CD4-positive, alpha-beta memory T cell (primary cell): ENCODE results near the gene CAPN1. TPM values are rescaled to one million over a fixed set of nuclear protein-coding genes. Genes with fewer than 3 reads are reported as not detected.

Experiments used
- CTCF ChIA-PET: fragments of 350-600 bp; sonication (Branson Sonifier 250); formaldehyde crosslinking; loops from one replicate; lab custom pipeline; 2021; ENCODE audit warnings: inconsistent platforms; ENCODE audit not compliant: partially characterized antibody; lab: Charles Lee
- POLR2A ChIA-PET: fragments of 350-600 bp; sonication (Branson Sonifier 250); formaldehyde crosslinking; loops from one replicate; lab custom pipeline; 2021; ENCODE audit not compliant: partially characterized antibody; lab: Charles Lee
- DNase-seq, 5 donors: peaks; one replicate each; pipeline versions ENCODE4 v3.0.0 to v3.0.0-alpha.2; 2020 to 2022; ENCODE audit warnings: mixed read lengths in 1 of 5
- H3K27ac ChIP-seq: one replicate; pipeline ENCODE4 v1.7.0; 2013; ENCODE audit warnings: low read depth, low read length
- H3K27me3 ChIP-seq: 2 replicates; pipeline ENCODE4 v1.7.0; 2013; ENCODE audit warnings: mild to moderate bottlenecking, low read length, moderate library complexity; ENCODE audit not compliant: insufficient read depth
- H3K36me3 ChIP-seq: 2 replicates; pipeline ENCODE4 v1.7.0; 2013; ENCODE audit warnings: mild to moderate bottlenecking, low read length, moderate library complexity; ENCODE audit not compliant: insufficient read depth
- H3K4me1 ChIP-seq: 2 replicates; pipeline ENCODE4 v1.7.0; 2013; ENCODE audit warnings: mild to moderate bottlenecking, low read length, moderate library complexity; ENCODE audit not compliant: insufficient read depth
- H3K4me3 ChIP-seq, 2 donors: one replicate each; pipeline ENCODE4 v1.7.0; 2013; ENCODE audit warnings: low read length in 2 of 2, mild to moderate bottlenecking in 1 of 2
- H3K9me3 ChIP-seq, 2 donors: one replicate each; pipeline ENCODE4 v1.7.0; 2013; ENCODE audit warnings: low read length in 2 of 2, control low read depth in 1 of 2; ENCODE audit not compliant: control insufficient read depth in 1 of 2
- H3K27ac Mint-ChIP-seq, 7 donors: one replicate each; pipeline ENCODE4 v1.8.0; 2020 to 2021; ENCODE audit warnings: mixed read lengths in 7 of 7, mild to moderate bottlenecking in 6 of 7, inconsistent platforms in 3 of 7, moderate library complexity in 3 of 7
- H3K27me3 Mint-ChIP-seq, 2 donors: one replicate each; pipeline ENCODE4 v1.8.0; 2020 to 2021; ENCODE audit warnings: mixed read lengths in 2 of 2
- H3K36me3 Mint-ChIP-seq, 2 donors: one replicate each; pipeline ENCODE4 v1.8.0; 2020 to 2021; ENCODE audit warnings: mixed read lengths in 2 of 2, inconsistent platforms in 1 of 2, mild to moderate bottlenecking in 1 of 2
- H3K4me1 Mint-ChIP-seq, 4 donors: one replicate each; pipeline ENCODE4 v1.8.0; 2020 to 2021; ENCODE audit warnings: mixed read lengths in 4 of 4, mild to moderate bottlenecking in 1 of 4
- H3K4me3 Mint-ChIP-seq, 8 donors: one replicate each; pipeline ENCODE4 v1.8.0; 2020 to 2021; ENCODE audit warnings: mixed read lengths in 8 of 8, mild to moderate bottlenecking in 7 of 8, moderate library complexity in 6 of 8, inconsistent platforms in 3 of 8
- H3K9me3 Mint-ChIP-seq, 8 donors: one replicate each; pipeline ENCODE4 v1.8.0; 2020 to 2021; ENCODE audit warnings: mixed read lengths in 8 of 8, mild to moderate bottlenecking in 5 of 8, inconsistent platforms in 3 of 8, moderate library complexity in 1 of 8
- intact Hi-C: fragments of 100-400 bp; cut with micrococcal nuclease; formaldehyde crosslinking; loops from one replicate; pipeline ENCODE4 v1.15.1; 2023
- polyA plus RNA-seq, 2 donors: library from polyadenylated mRNA; unstranded; fragments of 300-500 nt; fragmentation: Illumina TruSeq; gene quantifications; one replicate each; pipeline ENCODE4 v1.2.3, GENCODE V29; 2021
- total RNA-seq, 2 experiments: library from RNA; stranded (reverse); gene quantifications; one replicate each; pipeline ENCODE4 v1.2.3, GENCODE V29; 2021

CAPN1 gene
- total and polyA plus RNA-seq, 4 experiments from 2014 or later = 115 to 141 (median 131) TPM

DNA sequence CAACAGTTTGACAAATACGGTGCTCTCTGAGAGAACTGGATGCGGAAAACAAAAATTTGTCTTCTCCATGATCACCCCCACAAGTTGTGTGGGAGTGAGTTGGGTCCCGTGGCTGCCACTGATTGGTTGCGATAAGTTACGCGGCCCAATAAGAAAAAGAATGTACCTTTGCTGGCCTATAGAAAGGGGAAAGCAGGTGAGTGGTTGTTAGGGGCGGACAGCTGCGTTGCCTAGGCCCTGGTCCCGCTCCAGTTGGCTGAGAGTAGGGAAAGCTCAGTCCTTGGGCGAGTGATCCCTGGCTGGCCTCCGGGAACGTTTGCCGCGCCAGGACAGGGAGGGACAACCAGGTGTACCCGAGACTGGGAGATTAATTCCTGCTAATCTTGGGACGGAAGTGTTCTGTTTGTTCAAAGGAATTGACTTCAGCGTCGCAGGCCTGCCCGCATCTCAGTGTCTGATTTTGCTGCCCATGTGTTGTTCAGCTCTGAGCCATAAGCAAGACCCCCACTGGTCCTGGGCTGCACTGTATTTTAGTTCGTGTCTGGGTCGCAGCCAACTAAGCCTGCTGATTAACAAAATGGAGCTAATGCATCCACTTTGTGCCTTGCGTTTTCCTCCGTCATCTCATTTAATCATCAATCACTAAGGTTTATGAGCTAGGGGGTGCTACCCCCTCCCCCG lies 46.6 kb upstream of the CAPN1 start:
- intact Hi-C loops = loop anchor here (1.0 to 10.0 kb wide), 4 partner anchors 13 to 720 kb away; partner anchors contain the start of genes CAPN1, CFL1, FAU and MRPL49
- POLR2A ChIA-PET = interaction anchor here (0.6 to 7.5 kb wide), 34 partner anchors 9 to 1154 kb away, joined by 3 to 251 read pairs (median 5); partner anchors contain the start of genes ARL2, CAPN1, CDC42EP2 and DPF2
- Mint-ChIP-seq H3K4me3 (peak overlapping the region; percentile 97 to 100 (median 98)), H3K36me3 (peaks cover 5 to 40% of the 10 kb centered on the region in 2 donors), H3K9me3 (peaks cover 0 to 5% (median 0%) of the 10 kb centered on the region in 8 donors), H3K27me3 (peaks cover 0 to 2% of the 10 kb centered on the region in 2 donors), H3K4me1 (peaks cover 23 to 48% (median 33%) of the 10 kb centered on the region in 4 donors), H3K27ac (peak overlapping the region; percentile 99 to 100 (median 100))
- Histone ChIP-seq H3K4me3 (peak overlapping the region; percentile 68 to 99), H3K9me3 (no peaks in the 10 kb centered on the region), H3K27me3 (no peaks in the 10 kb centered on the region), H3K36me3 (peaks cover 27% of the 10 kb centered on the region), H3K27ac (peak overlapping the region; percentile 99), H3K4me1 (peaks cover 30% of the 10 kb centered on the region)
- peak; percentile 89 to 95 (median 92) for DNase-seq
- CTCF ChIA-PET = interaction anchor here (1.3 to 3.5 kb wide), 8 partner anchors 13 to 194 kb away, joined by 3 to 23 read pairs (median 4); partner anchors contain the start of genes CAPN1, FAU, MRPL49 and TM7SF2

DNA sequence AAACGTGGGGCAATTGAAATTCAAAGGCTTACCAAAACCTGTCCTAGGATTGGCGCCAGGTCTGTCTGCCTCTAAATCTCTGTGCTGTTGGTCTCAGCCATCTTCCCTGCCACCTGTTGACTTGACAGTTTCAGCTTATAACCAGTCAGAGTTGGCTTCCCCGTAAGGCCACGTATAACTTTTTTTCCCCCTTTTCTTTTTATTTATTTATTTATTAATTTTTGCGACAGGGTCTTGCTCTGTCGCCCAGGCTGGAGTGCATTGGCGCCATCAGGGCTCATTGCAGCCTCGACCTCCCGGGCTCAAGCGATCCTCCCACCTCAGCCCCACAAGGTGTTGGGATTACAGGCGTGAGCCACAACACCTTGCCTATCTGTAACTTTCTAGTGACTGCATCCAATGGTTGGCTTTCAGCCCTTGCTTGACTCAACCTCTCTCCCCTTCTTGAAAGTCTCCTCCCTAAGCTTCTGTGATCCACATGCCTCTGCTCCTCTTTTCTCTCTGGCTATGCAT lies 46.0 kb upstream of the CAPN1 start:
- ChIA-PET POLR2A (interaction anchor here (0.6 to 7.5 kb wide), 26 partner anchors 9 to 1153 kb away, joined by 3 to 251 read pairs (median 6); partner anchors contain the start of genes CAPN1, CDC42EP2, FAU and MALAT1), CTCF (interaction anchor here (1.3 to 3.5 kb wide), 6 partner anchors 14 to 194 kb away, joined by 3 to 23 read pairs (median 7); partner anchors contain the start of genes FAU, MRPL49, TM7SF2 and ZNHIT2)
- peak overlapping the region; percentile 68 to 99 for H3K4me3 ChIP-seq
- Mint-ChIP-seq H3K36me3 (peaks cover 5 to 37% of the 10 kb centered on the region in 2 donors), H3K27me3 (peaks cover 0 to 2% of the 10 kb centered on the region in 2 donors), H3K4me1 (peaks cover 23 to 48% (median 33%) of the 10 kb centered on the region in 4 donors), H3K9me3 (peaks cover 0 to 5% (median 0%) of the 10 kb centered on the region in 8 donors), H3K27ac (peak overlapping the region; percentile 99 to 100 (median 100)), H3K4me3 (peak overlapping the region; percentile 97 to 100 (median 98))
- H3K27me3 ChIP-seq = no peaks in the 10 kb centered on the region
- H3K4me1 ChIP-seq = peaks cover 30% of the 10 kb centered on the region
- peak overlapping the region; percentile 99 for H3K27ac ChIP-seq
- no peaks in the 10 kb centered on the region for H3K9me3 ChIP-seq
- intact Hi-C loops = loop anchor here (10.0 kb wide), 1 partner anchor 719 kb away; the partner anchor contains the start of gene CFL1
- no peak for DNase-seq
- H3K36me3 ChIP-seq = peaks cover 22% of the 10 kb centered on the region

DNA sequence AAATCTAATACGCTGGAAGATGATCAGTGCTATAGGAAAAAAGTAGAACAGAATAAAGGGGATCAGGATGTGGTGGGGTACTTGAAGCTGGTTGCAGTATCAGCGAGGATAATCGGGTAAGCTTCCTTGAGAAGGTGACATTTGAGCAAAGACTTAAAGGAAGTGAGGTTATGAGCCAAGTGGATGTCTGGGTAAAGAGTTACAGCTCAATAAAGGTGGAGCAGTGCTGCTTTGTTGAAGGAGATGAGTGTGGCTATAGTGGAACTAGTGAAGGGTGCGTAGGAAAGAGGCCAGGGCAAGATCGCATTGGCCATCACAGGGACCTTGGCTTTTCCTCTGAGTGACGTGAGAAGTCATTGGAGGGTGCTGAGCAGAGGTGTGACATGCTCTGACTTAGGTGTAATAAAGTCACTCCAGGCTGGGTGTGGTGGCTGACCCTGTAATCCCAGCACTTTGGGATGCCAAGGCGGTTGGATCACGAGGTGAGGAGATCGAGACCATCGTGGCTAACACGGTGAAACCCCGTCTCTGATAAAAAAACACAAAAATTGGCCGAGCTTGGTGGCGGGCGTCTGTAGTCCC lies 45.1 kb upstream of the CAPN1 start:
- peaks cover 0 to 31% of the 10 kb centered on the region in 2 donors for H3K36me3 Mint-ChIP-seq
- intact Hi-C loops = loop anchor here (10.0 kb wide), 1 partner anchor 718 kb away; the partner anchor contains the start of gene CFL1
- peaks cover 23 to 48% (median 33%) of the 10 kb centered on the region in 4 donors for H3K4me1 Mint-ChIP-seq
- H3K4me1 ChIP-seq = peaks cover 30% of the 10 kb centered on the region
- H3K9me3 Mint-ChIP-seq = no peaks in the 10 kb centered on the region
- H3K4me3 Mint-ChIP-seq = peak overlapping the region in 4 of 8 donors; percentile 71 to 82 (median 74)
- H3K36me3 ChIP-seq = peaks cover 12% of the 10 kb centered on the region
- peaks cover 0 to 2% of the 10 kb centered on the region in 2 donors for H3K27me3 Mint-ChIP-seq
- H3K4me3 ChIP-seq = no peak overlapping the region
- H3K9me3 ChIP-seq = no peaks in the 10 kb centered on the region
- peak overlapping the region; percentile 66 to 100 (median 96) for H3K27ac Mint-ChIP-seq
- H3K27me3 ChIP-seq = no peaks in the 10 kb centered on the region
- ChIA-PET POLR2A (interaction anchor here (1.9 to 7.5 kb wide), 3 partner anchors 15 to 358 kb away, joined by 11 to 251 read pairs (median 45); partner anchors contain the start of genes CAPN1, FAU, MRPL49 and SF1), CTCF (interaction anchor here (1.3 to 3.5 kb wide), 3 partner anchors 15 to 178 kb away, joined by 3 to 23 read pairs (median 9); partner anchors contain the start of genes CDC42EP2, FAU, MRPL49 and ZNHIT2)
- peak overlapping the region; percentile 99 for H3K27ac ChIP-seq
- no peak for DNase-seq

- no peaks in the 10 kb centered on the region for H3K9me3 Mint-ChIP-seq
- H3K27ac Mint-ChIP-seq = no peak overlapping the region
- no peak for DNase-seq
- H3K4me1 Mint-ChIP-seq = peaks cover 0 to 6% (median 4%) of the 10 kb centered on the region in 4 donors
- CTCF ChIA-PET = interaction anchor here (1.4 kb wide), 1 partner anchor 33 kb away, joined by 3 read pairs; no protein-coding TSS in a partner anchor
- Histone ChIP-seq H3K36me3 (no peaks in the 10 kb centered on the region), H3K4me1 (no peaks in the 10 kb centered on the region), H3K27ac (no peak overlapping the region), H3K27me3 (no peaks in the 10 kb centered on the region), H3K4me3 (no peak overlapping the region), H3K9me3 (no peaks in the 10 kb centered on the region)
- no peaks in the 10 kb centered on the region for H3K36me3 Mint-ChIP-seq
- H3K4me3 Mint-ChIP-seq = no peak overlapping the region
- intact Hi-C loops = no loop called here
- peaks cover 3 to 4% of the 10 kb centered on the region in 2 donors for H3K27me3 Mint-ChIP-seq
- POLR2A ChIA-PET = no interaction called here
Measured at GRCh38 chr11:65141896-65142494, 39.7 kb upstream of the CAPN1 start.

DNA sequence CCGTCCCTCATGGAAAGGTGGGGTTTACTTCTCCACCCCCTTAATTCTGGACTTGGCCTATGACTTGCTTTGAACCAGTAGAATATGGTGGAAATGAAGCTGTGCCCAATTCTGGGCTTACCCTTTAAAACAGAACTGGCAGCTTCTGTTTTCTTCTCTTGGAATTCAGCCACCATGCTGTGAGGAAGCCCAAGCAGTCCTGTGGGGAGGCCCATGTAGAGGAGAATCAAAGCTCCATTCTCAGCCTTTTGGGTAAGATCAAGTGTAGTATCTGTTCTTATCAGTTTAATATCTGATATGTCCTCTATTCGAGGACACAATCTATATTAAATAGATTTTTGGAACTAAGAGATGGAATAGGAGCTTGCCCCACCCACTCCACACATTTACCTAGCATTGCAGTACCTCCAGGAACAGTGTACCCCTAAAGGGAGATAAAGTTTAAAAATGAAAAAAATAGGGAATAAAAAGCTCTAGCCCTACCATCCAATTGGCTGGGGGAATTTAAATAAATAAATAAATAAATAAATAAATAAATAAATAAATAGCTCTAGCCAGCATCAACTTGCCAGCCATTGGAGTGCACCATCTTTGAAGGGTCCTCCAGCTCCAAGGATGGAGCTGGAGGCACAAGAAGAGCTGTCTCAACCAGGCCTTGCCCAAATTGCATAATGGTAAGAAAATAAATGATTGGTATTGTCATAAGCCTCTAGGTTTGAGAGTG lies 34.2 kb upstream of the CAPN1 start:
- Histone ChIP-seq H3K27me3 (no peaks in the 10 kb centered on the region), H3K4me1 (no peaks in the 10 kb centered on the region), H3K27ac (no peak overlapping the region), H3K9me3 (no peaks in the 10 kb centered on the region), H3K36me3 (no peaks in the 10 kb centered on the region), H3K4me3 (no peak overlapping the region)
- no peak overlapping the region for H3K4me3 Mint-ChIP-seq
- intact Hi-C loops = no loop called here
- H3K36me3 Mint-ChIP-seq = no peaks in the 10 kb centered on the region
- H3K9me3 Mint-ChIP-seq = peaks cover 0 to 4% (median 0%) of the 10 kb centered on the region in 8 donors
- no peak overlapping the region for H3K27ac Mint-ChIP-seq
- H3K4me1 Mint-ChIP-seq = peaks cover 0 to 4% (median 1%) of the 10 kb centered on the region in 4 donors
- H3K27me3 Mint-ChIP-seq = peaks cover 1 to 2% of the 10 kb centered on the region in 2 donors
- ChIA-PET POLR2A (interaction anchor here (0.9 kb wide), 1 partner anchor 13 kb away, joined by 6 read pairs; the partner anchor contains the start of gene SYVN1), CTCF (no interaction called here)
- DNase-seq = no peak

GRCh38 chr11:65148657-65149056 lies 33.1 kb upstream of the CAPN1 start:
- H3K27ac ChIP-seq = no peak overlapping the region
- H3K9me3 Mint-ChIP-seq = peaks cover 0 to 4% (median 0%) of the 10 kb centered on the region in 8 donors
- ChIA-PET CTCF (interaction anchor here (0.7 kb wide), 1 partner anchor 73 kb away, joined by 3 read pairs; no protein-coding TSS in a partner anchor), POLR2A (no interaction called here)
- peaks cover 0 to 2% of the 10 kb centered on the region in 2 donors for H3K27me3 Mint-ChIP-seq
- no peak overlapping the region for H3K27ac Mint-ChIP-seq
- DNase-seq = no peak
- intact Hi-C loops = no loop called here
- H3K4me1 Mint-ChIP-seq = peaks cover 0 to 4% (median 1%) of the 10 kb centered on the region in 4 donors
- no peaks in the 10 kb centered on the region for H3K36me3 ChIP-seq
- H3K4me3 ChIP-seq = no peak overlapping the region
- H3K4me3 Mint-ChIP-seq = no peak overlapping the region
- H3K27me3 ChIP-seq = no peaks in the 10 kb centered on the region
- no peaks in the 10 kb centered on the region for H3K9me3 ChIP-seq
- H3K4me1 ChIP-seq = no peaks in the 10 kb centered on the region
- no peaks in the 10 kb centered on the region for H3K36me3 Mint-ChIP-seq
